AG04450 (cell line): ENCODE measurements around the gene WNT5B. TPM values are rescaled to one million over a fixed set of nuclear protein-coding genes. Genes with fewer than 3 reads are reported as not detected.

Experiments used
- CTCF ChIA-PET: fragments of 300-600, 350-600 bp; formaldehyde crosslinking; extraction: SDS; loops from one replicate; lab custom pipeline; 2022; ENCODE audit warnings: antibody characterized with exemption, inconsistent platforms; lab: Charles Lee
- POLR2A ChIA-PET: fragments of 350-600 bp; formaldehyde crosslinking; extraction: SDS; loops from one replicate; lab custom pipeline; 2021; ENCODE audit warnings: antibody characterized with exemption, inconsistent platforms; lab: Yijun Ruan, JAX
- DNase-seq: peaks from one replicate; pipeline ENCODE4 v3.0.0-alpha.2; 2011; ENCODE audit warnings: low read depth, low spot score
- H3K27ac ChIP-seq: one replicate; pipeline ENCODE4 v1.5.1; 2012; ENCODE audit warnings: low read depth, low read length, control low read depth
- H3K27me3 ChIP-seq: one replicate; pipeline ENCODE4 v1.6.0; 2012; ENCODE audit warnings: low read length; ENCODE audit not compliant: control insufficient read depth, insufficient read depth
- H3K4me3 ChIP-seq: 2 replicates; pipeline ENCODE4 v1.5.1; 2011; ENCODE audit warnings: mild to moderate bottlenecking, low read depth, low read length, control low read depth
- H3K9me3 ChIP-seq: 2 replicates; pipeline ENCODE4 v1.5.1; 2012; ENCODE audit warnings: low read length; ENCODE audit not compliant: control insufficient read depth, insufficient read depth
- CTCF ChIP-seq: IDR thresholded peaks from 2 replicates; pipeline ENCODE4 v1.5.1; 2011; ENCODE audit warnings: low read depth, low read length, control low read depth, inconsistent platforms
- polyA plus RNA-seq: library from polyadenylated mRNA; depleted of rRNA; stranded (reverse); fragments of >200 nt; gene quantifications from 2 replicates; pipeline ENCODE4 v1.2.3, GENCODE V29; 2011

Gene WNT5B
- polyA plus RNA-seq, 1 experiment = 22.2 TPM

GRCh38 chr12:1662761-1663439 is 33.9 kb downstream of the WNT5B start:
- Histone ChIP-seq H3K27me3 (peaks cover 4% of the 10 kb centered on the region), H3K4me3 (no peak overlapping the region), H3K9me3 (peaks cover 5% of the 10 kb centered on the region; the same call in 1 of the 2 replicates), H3K27ac (no peak overlapping the region)
- ChIA-PET CTCF (interaction anchor here (1.4 kb wide), 1 partner anchor 128 kb away, joined by 7 read pairs; no protein-coding TSS in a partner anchor), POLR2A (interaction anchor here (1.6 kb wide), 1 partner anchor 128 kb away, joined by 6 read pairs; no protein-coding TSS in a partner anchor)
- peak; percentile 46 for TF ChIP-seq CTCF
- DNase-seq = no peak

- ChIA-PET POLR2A (no interaction called here), CTCF (no interaction called here)
- peaks cover 5% of the 10 kb centered on the region; the same call in 1 of the 2 replicates for H3K9me3 ChIP-seq
- no peak overlapping the region for H3K27ac ChIP-seq
- H3K4me3 ChIP-seq = no peak overlapping the region
- TF ChIP-seq CTCF = no peak
- DNase-seq = no peak
- H3K27me3 ChIP-seq = peaks cover 4% of the 10 kb centered on the region
Observed at GRCh38 chr12:1663440-1664132, 34.6 kb downstream of the WNT5B start.

GRCh38 chr12:1665366-1665765 is 36.3 kb downstream of the WNT5B start:
- ChIA-PET CTCF (no interaction called here), POLR2A (no interaction called here)
- Histone ChIP-seq H3K9me3 (peaks cover 5% of the 10 kb centered on the region; the same call in 1 of the 2 replicates), H3K27me3 (peaks cover 4% of the 10 kb centered on the region), H3K27ac (no peak overlapping the region), H3K4me3 (no peak overlapping the region)
- DNase-seq = no peak
- no peak for TF ChIP-seq CTCF

DNA sequence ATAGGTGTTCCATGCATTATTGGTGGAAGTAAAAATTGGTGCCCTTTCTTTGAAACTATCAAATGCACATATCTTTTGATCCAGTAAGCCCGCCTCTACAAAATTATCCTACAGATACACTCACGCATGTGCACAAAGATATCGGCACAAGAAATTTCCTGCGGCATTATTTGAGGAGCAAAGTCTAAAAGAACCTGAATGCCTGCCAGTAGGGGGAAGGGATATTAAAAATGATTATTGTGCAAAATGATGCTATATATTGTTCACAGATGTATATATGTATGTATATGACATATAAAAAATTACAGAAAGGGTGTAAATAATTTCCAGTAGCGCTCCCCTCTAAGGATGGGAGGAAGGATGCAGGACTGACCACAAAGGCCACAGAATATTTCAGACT is 37.2 kb downstream of the WNT5B start:
- DNase-seq = no peak
- POLR2A ChIA-PET = interaction anchor here (0.6 to 0.7 kb wide), 2 partner anchors 15 to 26 kb away, joined by 3 read pairs; no protein-coding TSS in a partner anchor
- no peak overlapping the region for H3K4me3 ChIP-seq
- no peak overlapping the region for H3K27ac ChIP-seq
- CTCF ChIA-PET = interaction anchor here (0.6 kb wide), 1 partner anchor 38 kb away, joined by 5 read pairs; no protein-coding TSS in a partner anchor
- H3K27me3 ChIP-seq = peaks cover 4% of the 10 kb centered on the region
- peaks cover 5% of the 10 kb centered on the region; the same call in 1 of the 2 replicates for H3K9me3 ChIP-seq
- no peak for TF ChIP-seq CTCF
